ENCODE measurements around the gene FALEC. TPM values are rescaled to one million over a fixed set of nuclear protein-coding genes. Genes with fewer than 3 reads are reported as not detected.

FALEC gene
- total RNA-seq, 1 donor from 2014 or later = 1.9 TPM

DNA sequence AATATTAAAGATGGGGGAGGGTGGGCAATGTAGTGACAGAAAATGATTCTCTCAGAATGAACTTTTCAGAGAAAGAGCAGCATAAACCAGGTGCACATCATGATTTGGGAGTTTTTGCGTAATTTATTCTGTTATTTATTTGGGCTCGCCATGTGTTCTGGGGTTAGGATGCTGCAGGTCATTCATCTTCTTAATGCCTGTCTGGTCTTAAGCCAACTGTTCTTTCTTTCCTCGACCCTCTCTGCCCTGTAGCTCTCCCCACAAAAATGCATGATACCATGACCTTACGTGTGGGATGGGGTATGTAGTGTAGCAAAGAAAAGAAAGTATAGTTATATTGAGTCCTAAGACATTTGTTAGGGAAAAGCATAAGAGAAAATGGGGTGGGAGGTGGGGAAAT is 40.7 kb upstream of the FALEC start:
- H3K4me3 Mint-ChIP-seq = no peak overlapping the region
- H3K27me3 Mint-ChIP-seq (ENCODE audit: low read depth) = no peaks in the 10 kb centered on the region
- H3K36me3 Mint-ChIP-seq = peaks cover 25% of the 10 kb centered on the region
- no peaks in the 10 kb centered on the region for H3K9me3 Mint-ChIP-seq
- DNase-seq (ENCODE audit: low spot score in 2 of 2, unreplicated experiment in 2 of 2) = no peak
- H3K4me1 Mint-ChIP-seq = peaks cover 17% of the 10 kb centered on the region
- TF ChIP-seq, protein P1, sequence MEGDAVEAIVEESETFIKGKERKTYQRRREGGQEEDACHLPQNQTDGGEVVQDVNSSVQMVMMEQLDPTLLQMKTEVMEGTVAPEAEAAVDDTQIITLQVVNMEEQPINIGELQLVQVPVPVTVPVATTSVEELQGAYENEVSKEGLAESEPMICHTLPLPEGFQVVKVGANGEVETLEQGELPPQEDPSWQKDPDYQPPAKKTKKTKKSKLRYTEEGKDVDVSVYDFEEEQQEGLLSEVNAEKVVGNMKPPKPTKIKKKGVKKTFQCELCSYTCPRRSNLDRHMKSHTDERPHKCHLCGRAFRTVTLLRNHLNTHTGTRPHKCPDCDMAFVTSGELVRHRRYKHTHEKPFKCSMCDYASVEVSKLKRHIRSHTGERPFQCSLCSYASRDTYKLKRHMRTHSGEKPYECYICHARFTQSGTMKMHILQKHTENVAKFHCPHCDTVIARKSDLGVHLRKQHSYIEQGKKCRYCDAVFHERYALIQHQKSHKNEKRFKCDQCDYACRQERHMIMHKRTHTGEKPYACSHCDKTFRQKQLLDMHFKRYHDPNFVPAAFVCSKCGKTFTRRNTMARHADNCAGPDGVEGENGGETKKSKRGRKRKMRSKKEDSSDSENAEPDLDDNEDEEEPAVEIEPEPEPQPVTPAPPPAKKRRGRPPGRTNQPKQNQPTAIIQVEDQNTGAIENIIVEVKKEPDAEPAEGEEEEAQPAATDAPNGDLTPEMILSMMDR (IDR thresholded peaks at IDR 0.05; ENCODE audit: unreplicated experiment) = no peak
- H3K27ac Mint-ChIP-seq = no peak overlapping the region

DNA sequence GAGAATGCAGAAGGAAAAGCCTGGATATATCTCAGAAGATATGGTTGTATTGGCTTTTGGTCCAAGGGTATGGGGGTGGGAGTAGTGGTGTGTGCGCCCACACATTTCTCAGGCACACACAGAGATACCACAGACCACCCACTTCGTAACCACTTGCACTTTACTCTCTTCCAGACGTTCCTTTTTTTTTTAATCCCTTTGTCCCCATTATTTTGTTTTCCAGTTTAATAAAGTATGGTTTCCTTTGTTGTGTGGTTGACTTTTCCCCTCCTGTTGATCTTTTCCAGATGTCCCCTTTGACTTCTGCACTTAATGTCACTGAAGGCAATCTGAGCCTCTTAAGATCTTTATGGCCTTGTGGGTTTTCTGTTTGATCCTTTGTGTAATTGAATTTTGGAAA is 38.8 kb upstream of the FALEC start:
- Mint-ChIP-seq H3K27ac (peak overlapping the region; percentile 54), H3K27me3 (ENCODE audit: low read depth) (no peaks in the 10 kb centered on the region)
- TF ChIP-seq, protein P1 (IDR thresholded peaks at IDR 0.05; ENCODE audit: unreplicated experiment) = no peak

DNA sequence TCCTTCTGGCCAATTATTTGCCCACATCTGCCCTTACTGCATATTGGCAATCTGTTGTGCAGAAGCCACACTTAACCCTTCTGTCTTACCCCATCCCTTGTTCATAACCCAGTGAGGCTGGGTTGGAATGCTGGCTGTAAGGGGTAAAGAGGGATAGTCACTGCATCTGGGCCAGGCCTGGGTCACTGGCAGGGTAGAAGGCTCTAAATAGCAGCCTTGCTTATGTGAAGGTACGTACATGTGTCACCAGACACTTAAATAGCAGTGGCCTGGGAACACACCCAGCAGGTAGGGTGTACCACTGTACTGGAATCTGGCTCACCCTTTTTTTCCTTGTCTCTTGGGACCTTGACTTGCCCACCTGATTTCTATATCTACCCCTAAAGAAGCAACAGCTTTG is 38.2 kb upstream of the FALEC start:
- H3K9me3 Mint-ChIP-seq = no peaks in the 10 kb centered on the region
- no peak for DNase-seq (ENCODE audit: low spot score in 2 of 2, unreplicated experiment in 2 of 2)
- H3K4me3 Mint-ChIP-seq = no peak overlapping the region
- peak overlapping the region; percentile 69 for H3K27ac Mint-ChIP-seq
- H3K36me3 Mint-ChIP-seq = peaks cover 4% of the 10 kb centered on the region
- H3K4me1 Mint-ChIP-seq = peaks cover 17% of the 10 kb centered on the region
- H3K27me3 Mint-ChIP-seq (ENCODE audit: low read depth) = no peaks in the 10 kb centered on the region
- TF ChIP-seq, protein P1 (IDR thresholded peaks at IDR 0.05; ENCODE audit: unreplicated experiment) = no peak

More for the DNA sequence above, 38.8 kb upstream of the FALEC start:
- H3K9me3 Mint-ChIP-seq = no peaks in the 10 kb centered on the region
- H3K4me1 Mint-ChIP-seq = peaks cover 17% of the 10 kb centered on the region
- no peak for DNase-seq (ENCODE audit: low spot score in 2 of 2, unreplicated experiment in 2 of 2)
- no peak overlapping the region for H3K4me3 Mint-ChIP-seq
- peaks cover 8% of the 10 kb centered on the region for H3K36me3 Mint-ChIP-seq

DNA sequence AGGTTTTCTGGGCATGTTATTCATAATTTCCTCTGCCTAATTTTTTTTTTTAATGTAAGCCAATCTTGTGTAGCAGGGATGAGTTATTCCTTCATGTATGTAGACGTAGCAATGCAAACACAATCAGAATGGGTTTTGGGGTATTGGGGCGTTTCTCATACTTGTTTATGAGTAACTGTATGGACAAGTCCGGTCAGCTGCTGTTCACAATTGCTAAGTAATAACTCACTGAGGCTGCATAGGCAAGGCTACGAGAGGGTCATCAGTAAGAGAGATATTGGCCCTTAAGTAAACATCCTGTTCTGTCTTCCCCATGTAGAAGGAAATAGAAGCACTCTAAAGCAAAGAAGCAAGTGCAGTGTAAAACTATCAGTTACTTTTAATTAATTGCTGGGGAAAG is 37.8 kb upstream of the FALEC start:
- Mint-ChIP-seq H3K4me1 (peaks cover 17% of the 10 kb centered on the region), H3K4me3 (no peak overlapping the region)
- no peak for DNase-seq (ENCODE audit: low spot score in 2 of 2, unreplicated experiment in 2 of 2)

DNA sequence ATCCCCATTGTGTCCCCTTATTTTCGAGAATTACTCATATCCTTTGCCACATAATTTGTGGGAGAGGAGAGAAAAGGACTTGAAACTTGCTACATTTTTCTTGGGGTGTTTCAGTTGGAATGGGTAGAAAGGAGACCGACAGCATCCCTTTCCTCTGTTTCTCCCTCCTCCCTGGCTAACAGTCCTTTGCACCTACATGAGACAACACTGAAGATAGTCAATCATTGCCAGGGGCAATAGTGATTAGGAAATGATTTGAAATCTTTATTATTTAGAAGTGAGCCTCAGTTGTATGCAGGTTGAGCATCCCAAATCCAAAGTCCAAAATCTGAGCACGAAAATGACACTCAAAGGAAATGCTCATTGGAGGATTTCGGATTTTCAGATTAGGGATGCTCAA is 36.2 kb upstream of the FALEC start:
- TF ChIP-seq, protein P1 (IDR thresholded peaks at IDR 0.05; ENCODE audit: unreplicated experiment) = no peak
- no peak for DNase-seq (ENCODE audit: low spot score in 2 of 2, unreplicated experiment in 2 of 2)
- Mint-ChIP-seq H3K27me3 (ENCODE audit: low read depth) (no peaks in the 10 kb centered on the region), H3K27ac (no peak overlapping the region), H3K36me3 (no peaks in the 10 kb centered on the region), H3K4me3 (no peak overlapping the region), H3K4me1 (peaks cover 13% of the 10 kb centered on the region), H3K9me3 (no peaks in the 10 kb centered on the region)

More for the DNA sequence above, 37.8 kb upstream of the FALEC start:
- Mint-ChIP-seq H3K27ac (peak overlapping the region; percentile 69), H3K27me3 (ENCODE audit: low read depth) (no peaks in the 10 kb centered on the region), H3K36me3 (no peaks in the 10 kb centered on the region), H3K9me3 (no peaks in the 10 kb centered on the region)
- TF ChIP-seq, protein P1 (IDR thresholded peaks at IDR 0.05; ENCODE audit: unreplicated experiment) = no peak

DNA sequence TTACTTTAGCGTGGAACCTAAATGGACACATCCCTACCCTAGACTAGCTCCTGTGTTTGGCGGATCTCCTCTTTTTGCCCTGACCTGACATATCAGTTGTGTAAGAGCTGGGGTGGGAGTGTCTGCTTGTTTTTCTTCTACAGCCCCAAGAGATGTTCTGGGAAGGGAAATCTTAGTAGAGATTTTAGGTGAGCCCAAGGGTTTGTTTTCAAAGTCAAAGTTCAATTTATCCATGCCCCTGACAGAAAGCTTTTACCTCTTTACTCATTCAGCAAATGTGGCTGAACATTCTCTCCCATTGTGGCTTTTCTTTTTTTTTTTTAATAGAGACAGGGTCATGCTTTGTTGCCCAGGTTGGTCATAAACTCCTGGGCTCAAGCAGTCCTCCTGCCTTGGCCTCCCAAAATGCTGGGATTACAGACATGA is 35.6 kb upstream of the FALEC start:
- H3K9me3 Mint-ChIP-seq = no peaks in the 10 kb centered on the region
- H3K4me3 Mint-ChIP-seq = no peak overlapping the region
- TF ChIP-seq, protein P1 (IDR thresholded peaks at IDR 0.05; ENCODE audit: unreplicated experiment) = no peak
- peaks cover 7% of the 10 kb centered on the region for H3K4me1 Mint-ChIP-seq
- no peak overlapping the region for H3K27ac Mint-ChIP-seq
- no peaks in the 10 kb centered on the region for H3K36me3 Mint-ChIP-seq
- DNase-seq (ENCODE audit: low spot score in 2 of 2, unreplicated experiment in 2 of 2) = no peak
- no peaks in the 10 kb centered on the region for H3K27me3 Mint-ChIP-seq (ENCODE audit: low read depth)
